HG03457 (cell line): Measurements from ENCODE around the gene NOSTRIN.
A peak's percentile ranks its signal among the peaks of the same experiment; 100 is the strongest.
"Not testable (repeated sequence)": the region's sequence is repeated elsewhere in the genome, so short reads cannot be mapped to it uniquely, and the experiment has no call there.

Experiments
- ATAC-seq: cut with Tn5 transposase; IDR thresholded peaks from one replicate; pipeline ENCODE4 v1.9.1; 2021; ENCODE audit warnings: moderate number of reproducible peaks; ENCODE audit not compliant: unreplicated experiment

Gene NOSTRIN

GRCh38 chr2:168874368-168875054, 72.1 kb downstream of the NOSTRIN start:
- ATAC-seq = no peak

- ATAC-seq = not testable (repeated sequence)
These were observed 79.7 kb downstream of the NOSTRIN start for GRCh38 chr2:168882163-168882562.

- no peak for ATAC-seq
These were observed 82.5 kb downstream of the NOSTRIN start for GRCh38 chr2:168884975-168885374.

GRCh38 chr2:168889635-168890005, 87.2 kb downstream of the NOSTRIN start:
- peak; percentile 0 for ATAC-seq

GRCh38 chr2:168890006-168890782, 87.8 kb downstream of the NOSTRIN start, which contains the start of gene SPC25:
Gene SPC25 (minus strand): TSS chr2:168890430. CDS start chr2:168889519, 911 bp downstream.
- peak; percentile 99 for ATAC-seq

- no peak for ATAC-seq
These were observed 89.9 kb downstream of the NOSTRIN start for GRCh38 chr2:168892327-168892726.

- ATAC-seq = no peak
These were observed 91.7 kb downstream of the NOSTRIN start for GRCh38 chr2:168894101-168894500.

GRCh38 chr2:168894720-168895119, 92.3 kb downstream of the NOSTRIN start:
- no peak for ATAC-seq

GRCh38 chr2:168895771-168896170, 93.3 kb downstream of the NOSTRIN start:
- ATAC-seq = no peak

GRCh38 chr2:168896783-168897182, 94.3 kb downstream of the NOSTRIN start:
- ATAC-seq = no peak

GRCh38 chr2:168897449-168897848, 95.0 kb downstream of the NOSTRIN start:
- ATAC-seq = no peak

- no peak for ATAC-seq
These were observed 98.6 kb downstream of the NOSTRIN start, which contains the start of gene G6PC2 for GRCh38 chr2:168901003-168901402. Gene G6PC2 (plus strand): TSS chr2:168901291. CDS start chr2:168901332, 41 bp downstream.

- ATAC-seq = no peak
These were observed 101.5 kb downstream of the NOSTRIN start for GRCh38 chr2:168903888-168904287.

GRCh38 chr2:168904358-168904757, 101.9 kb downstream of the NOSTRIN start:
- no peak for ATAC-seq

- no peak for ATAC-seq
These were observed 105.7 kb downstream of the NOSTRIN start for GRCh38 chr2:168907940-168908662.

GRCh38 chr2:168910330-168910729, 107.9 kb downstream of the NOSTRIN start:
- no peak for ATAC-seq

- ATAC-seq = no peak
These were observed 110.0 kb downstream of the NOSTRIN start for GRCh38 chr2:168912466-168912865.

GRCh38 chr2:168912901-168913369, 110.5 kb downstream of the NOSTRIN start:
- ATAC-seq = no peak

- ATAC-seq = no peak
These were observed 111.1 kb downstream of the NOSTRIN start for GRCh38 chr2:168913495-168913894.
